ENCODE data around the gene ADCY10.
"Not testable (repeated sequence)": the region's sequence is repeated elsewhere in the genome, so short reads cannot be mapped to it uniquely, and the experiment has no call there.

Gene ADCY10

DNA sequence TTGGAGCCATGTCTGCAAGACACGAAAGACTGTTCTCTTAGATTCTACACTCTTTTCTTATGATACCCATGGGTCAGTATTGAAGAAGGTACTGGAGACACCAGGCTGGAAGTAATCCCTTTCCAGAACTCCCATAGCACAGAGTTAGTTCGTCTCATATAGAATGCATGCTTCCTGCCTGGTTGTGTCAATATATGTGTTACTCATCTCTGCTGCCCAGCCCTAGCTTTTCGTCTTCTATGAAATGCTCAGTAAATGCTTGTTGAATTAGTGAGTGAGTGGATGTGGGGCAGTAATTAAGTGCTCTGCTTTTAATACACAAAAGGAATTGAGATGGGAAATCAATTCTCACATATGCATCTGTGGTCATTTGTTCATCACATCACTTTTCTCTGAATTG lies 32.1 kb downstream of the ADCY10 start:
- no peak for DNase-seq (ENCODE audit: low read depth in 2 of 2)

- no peak for DNase-seq (ENCODE audit: low read depth in 2 of 2)
These were observed 32.9 kb downstream of the ADCY10 start for GRCh38 chr1:167881069-167881468.

- no peak for DNase-seq (ENCODE audit: low read depth in 2 of 2)
These were observed 33.3 kb downstream of the ADCY10 start for GRCh38 chr1:167880580-167881021.

DNA sequence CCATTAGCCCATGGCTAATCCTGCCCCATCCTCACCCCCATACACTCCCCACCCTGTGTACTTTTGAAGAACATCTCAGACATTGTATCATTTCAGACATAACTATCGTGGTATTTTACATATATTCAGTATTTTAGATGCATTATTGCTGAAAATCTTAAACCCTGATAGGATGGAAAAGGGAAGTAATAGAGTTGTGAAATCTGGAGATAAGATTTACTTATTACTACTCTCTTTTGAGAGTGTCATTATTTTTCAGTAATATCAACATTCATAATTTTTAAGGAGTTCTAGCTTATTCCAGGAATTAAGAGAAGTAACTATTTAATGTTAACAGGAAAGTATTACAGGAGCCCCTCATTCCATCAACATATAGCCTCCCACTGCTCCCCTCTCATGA lies 34.4 kb downstream of the ADCY10 start:
- DNase-seq (ENCODE audit: low read depth in 2 of 2) = no peak

GRCh38 chr1:167878372-167879160 lies 35.4 kb downstream of the ADCY10 start:
- DNase-seq (ENCODE audit: low read depth in 2 of 2) = no peak

- DNase-seq (ENCODE audit: low read depth in 2 of 2) = no peak
These were observed 37.2 kb downstream of the ADCY10 start for GRCh38 chr1:167876597-167877175.

- no peak for DNase-seq (ENCODE audit: low read depth in 2 of 2)
These were observed 42.6 kb downstream of the ADCY10 start for GRCh38 chr1:167871331-167871730.

GRCh38 chr1:167869157-167870001 lies 44.6 kb downstream of the ADCY10 start:
- DNase-seq (ENCODE audit: low read depth in 2 of 2) = not testable (repeated sequence)

DNA sequence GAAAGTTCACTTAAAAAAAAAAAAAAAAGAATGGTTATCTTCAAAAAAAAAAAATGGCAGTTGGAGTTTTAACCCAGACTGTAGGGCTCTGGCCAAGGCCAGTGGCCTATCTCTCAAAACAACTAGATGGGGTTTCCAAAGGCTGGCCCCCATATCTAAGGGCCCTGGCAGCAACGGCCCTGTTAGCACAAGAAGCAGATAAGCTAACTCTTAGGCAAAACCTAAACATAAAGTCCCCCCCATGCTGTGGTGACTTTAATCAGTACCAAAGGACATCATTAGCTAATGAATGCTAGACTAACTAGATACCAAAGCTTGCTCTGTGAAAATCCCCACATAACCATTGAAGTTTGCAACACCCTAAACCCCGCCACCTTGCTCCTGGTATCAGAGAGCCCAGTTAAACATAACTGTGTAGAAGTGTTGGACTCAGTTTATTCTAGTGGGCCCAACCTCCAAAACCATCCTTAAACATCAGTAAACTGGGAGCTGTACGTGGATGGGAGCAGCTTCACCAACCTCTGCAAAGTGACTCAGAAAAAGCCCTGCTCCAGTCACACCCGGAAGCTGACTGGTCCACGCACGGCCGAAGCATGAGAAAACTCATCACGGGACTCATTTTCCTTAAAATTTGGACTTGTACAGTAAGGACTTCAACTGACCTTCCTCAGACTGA lies 47.1 kb downstream of the ADCY10 start:
- DNase-seq (ENCODE audit: low read depth in 2 of 2) = not testable (repeated sequence)

DNA sequence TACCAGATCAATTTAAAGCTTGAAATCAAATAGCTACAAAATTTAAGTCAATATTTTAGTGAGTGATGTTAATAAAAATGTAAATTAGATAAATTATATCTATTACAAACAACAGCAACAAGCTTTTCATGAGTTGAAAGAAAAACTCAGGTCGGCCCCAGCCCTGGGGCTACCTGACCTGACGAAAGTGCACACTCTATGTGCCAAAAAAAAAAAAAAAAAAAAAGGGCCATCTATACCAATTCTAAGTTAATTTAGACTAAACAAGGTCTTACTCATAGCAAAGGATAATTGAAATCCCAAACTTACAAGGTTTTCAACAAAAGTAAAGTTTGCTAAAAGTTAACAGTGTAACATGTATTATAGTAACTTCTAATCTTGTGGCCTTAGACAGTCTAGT lies 47.6 kb downstream of the ADCY10 start:
- not testable (repeated sequence) for DNase-seq (ENCODE audit: low read depth in 2 of 2)

DNA sequence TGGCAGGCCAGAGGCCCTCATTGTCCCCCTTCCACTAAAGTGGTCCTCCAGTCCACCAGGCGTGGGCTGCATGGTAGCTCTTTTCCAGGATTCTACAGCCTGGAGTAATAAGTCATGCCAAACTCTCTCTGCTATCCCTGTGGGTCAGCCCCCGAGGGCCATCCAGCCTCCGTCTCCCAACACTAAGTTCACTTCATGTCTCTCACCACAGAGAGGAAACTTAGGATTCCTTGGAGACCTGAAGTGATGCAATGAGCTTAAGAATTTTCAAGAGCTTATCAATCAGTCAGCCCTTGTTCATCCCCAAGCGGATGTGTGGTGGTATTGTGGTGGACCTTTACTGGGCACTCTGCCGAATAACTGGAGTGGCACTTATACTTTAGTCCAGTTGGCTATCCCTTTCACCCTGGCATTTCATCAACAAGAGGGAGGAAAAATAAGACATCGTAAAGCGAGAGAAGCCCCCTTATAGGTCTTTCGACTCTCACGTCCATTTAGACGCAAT lies 48.1 kb downstream of the ADCY10 start:
- not testable (repeated sequence) for DNase-seq (ENCODE audit: low read depth in 2 of 2)

GRCh38 chr1:167865193-167865592 lies 48.7 kb downstream of the ADCY10 start:
- not testable (repeated sequence) for DNase-seq (ENCODE audit: low read depth in 2 of 2)

- no peak for DNase-seq (ENCODE audit: low read depth in 2 of 2)
These were observed 49.4 kb downstream of the ADCY10 start for GRCh38 chr1:167864392-167865032.

DNA sequence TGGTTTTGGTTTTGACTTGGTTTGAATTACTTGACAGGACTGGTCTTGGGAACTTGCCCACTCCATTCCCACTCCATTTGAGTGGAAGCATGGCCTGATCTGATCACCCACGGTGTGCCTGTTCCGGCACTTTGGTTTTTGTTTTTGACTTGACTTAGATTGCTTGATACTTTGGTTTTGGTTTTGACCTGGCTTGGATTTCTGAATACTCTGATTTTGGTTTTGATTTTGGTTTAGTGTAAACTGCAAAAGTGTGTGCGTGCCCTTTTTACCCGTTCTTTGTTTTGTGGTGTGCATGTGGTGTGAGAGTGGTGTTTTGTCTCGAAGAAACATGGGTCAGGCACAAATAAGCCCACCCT lies 50.0 kb downstream of the ADCY10 start:
- no peak for DNase-seq (ENCODE audit: low read depth in 2 of 2)

DNA sequence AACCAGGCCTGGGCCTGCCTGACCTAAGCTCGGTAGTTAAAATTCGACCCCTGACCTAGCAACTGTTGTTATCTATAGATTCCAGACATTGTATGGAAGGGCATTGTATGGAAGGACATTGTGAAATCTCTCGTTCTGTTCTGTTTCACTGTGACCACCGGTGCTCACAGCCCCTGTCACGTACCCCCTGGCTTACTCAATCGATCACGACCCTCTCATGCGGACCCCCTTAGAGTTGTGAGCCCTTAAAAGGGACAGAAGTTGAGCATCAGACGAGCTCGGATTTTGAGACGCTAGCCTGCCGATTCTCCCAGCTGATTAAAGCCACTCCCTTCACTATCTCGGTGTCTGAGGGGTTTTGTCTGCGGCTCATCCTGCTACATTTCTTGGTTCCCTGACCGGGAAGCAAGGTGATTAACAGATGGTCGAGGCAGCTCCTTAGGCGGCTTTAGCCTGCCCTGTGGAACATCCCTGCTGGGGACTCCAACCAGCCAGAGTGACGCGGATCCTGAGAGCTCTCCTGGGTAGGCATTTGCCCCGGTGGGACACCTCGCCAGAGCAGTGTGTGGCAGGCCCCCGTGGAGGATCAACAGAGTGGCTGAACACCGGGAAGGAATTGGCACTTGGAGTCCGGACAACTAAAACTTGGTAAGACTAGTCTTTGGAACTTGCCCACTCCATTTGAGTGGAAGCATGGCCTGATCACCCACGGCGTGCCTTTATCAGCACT lies 50.6 kb downstream of the ADCY10 start:
- DNase-seq (ENCODE audit: low read depth in 2 of 2) = not testable (repeated sequence)

GRCh38 chr1:167862432-167863076 lies 51.4 kb downstream of the ADCY10 start:
- DNase-seq (ENCODE audit: low read depth in 2 of 2) = no peak

GRCh38 chr1:167861664-167862381 lies 52.1 kb downstream of the ADCY10 start:
- DNase-seq (ENCODE audit: low read depth in 2 of 2) = no peak

- no peak for DNase-seq (ENCODE audit: low read depth in 2 of 2)
These were observed 53.6 kb downstream of the ADCY10 start for GRCh38 chr1:167860231-167860923.
